Small intestine (tissue), 7 donors: ENCODE data around the gene YWHAG. TPM values are rescaled to one million over a fixed set of nuclear protein-coding genes. Genes with fewer than 3 reads are reported as not detected.

ENCODE experiments used
- DNase-seq, 2 donors: peaks; one replicate each; pipeline versions ENCODE4 v3.0.0 to v3.0.0-alpha.2; 2013
- FAIRE-seq: peaks from 2 replicates; lab custom pipeline; 2012; peaks lifted over from hg19 to GRCh38; lab: Jason Lieb, UNC
- H3K27ac ChIP-seq, 3 donors: one replicate each; pipeline ENCODE4 v1.5.1; 2013; ENCODE audit warnings: low read length in 2 of 3, mild to moderate bottlenecking in 2 of 3, control low read depth in 1 of 3, inconsistent platforms in 1 of 3, low read depth in 1 of 3, moderate library complexity in 1 of 3
- H3K27me3 ChIP-seq, 3 donors: one replicate each; pipeline ENCODE4 v1.6.1; 2013; ENCODE audit warnings: low read length in 3 of 3, inconsistent platforms in 1 of 3; ENCODE audit not compliant: control insufficient read depth in 3 of 3, insufficient read depth in 3 of 3
- H3K36me3 ChIP-seq, 3 donors: one replicate each; pipeline ENCODE4 v1.6.1; 2013; ENCODE audit warnings: low read length in 3 of 3, inconsistent platforms in 1 of 3, low read depth in 1 of 3, mild to moderate bottlenecking in 1 of 3, moderate library complexity in 1 of 3; ENCODE audit not compliant: control insufficient read depth in 3 of 3, insufficient read depth in 2 of 3
- H3K4me1 ChIP-seq, 3 donors: one replicate each; pipeline ENCODE4 v1.6.1; 2013; ENCODE audit warnings: low read length in 2 of 3, inconsistent platforms in 1 of 3, low read depth in 1 of 3, mild to moderate bottlenecking in 1 of 3, moderate library complexity in 1 of 3; ENCODE audit not compliant: control insufficient read depth in 3 of 3, insufficient read depth in 2 of 3
- H3K4me3 ChIP-seq, 3 donors: one replicate each; pipeline ENCODE4 v1.5.1; 2013; ENCODE audit warnings: low read length in 3 of 3, control low read depth in 1 of 3, inconsistent platforms in 1 of 3, low read depth in 1 of 3, mild to moderate bottlenecking in 1 of 3, moderate library complexity in 1 of 3
- H3K9me3 ChIP-seq, 2 donors: one replicate each; pipeline ENCODE4 v1.6.1; 2013; ENCODE audit warnings: low read depth in 1 of 2, low read length in 1 of 2; ENCODE audit not compliant: control insufficient read depth in 2 of 2, insufficient read depth in 1 of 2
- WGBS, 3 donors: extraction: QIAGEN DNeasy Blood & Tissue Kit; methylation state at CpG; one replicate each; pipeline ENCODE4 v1.1.7; 2013; 5-methylcytosine and 5-hydroxymethylcytosine counted together
- polyA plus RNA-seq, 4 donors: library from polyadenylated mRNA; stranded (reverse) in 3 of 4; unstranded in 1 of 4; fragments of 200-250 nt in 3 of 4; fragments of 120-200 nt in 1 of 4; gene quantifications; one replicate each; pipeline versions ENCODE4 v1.2.1 to v1.2.3, GENCODE V29; 2013
- donor health status: healthy with polysubstance abuse.
- donor health status: control.
- donor health status: control.
- donor health status: Bipolar disorder and iron deficiency.
- donor health status: healthy.

Gene YWHAG
- polyA plus RNA-seq, 4 donors: 47.4 to 80.1 (median 54.5) TPM

DNA sequence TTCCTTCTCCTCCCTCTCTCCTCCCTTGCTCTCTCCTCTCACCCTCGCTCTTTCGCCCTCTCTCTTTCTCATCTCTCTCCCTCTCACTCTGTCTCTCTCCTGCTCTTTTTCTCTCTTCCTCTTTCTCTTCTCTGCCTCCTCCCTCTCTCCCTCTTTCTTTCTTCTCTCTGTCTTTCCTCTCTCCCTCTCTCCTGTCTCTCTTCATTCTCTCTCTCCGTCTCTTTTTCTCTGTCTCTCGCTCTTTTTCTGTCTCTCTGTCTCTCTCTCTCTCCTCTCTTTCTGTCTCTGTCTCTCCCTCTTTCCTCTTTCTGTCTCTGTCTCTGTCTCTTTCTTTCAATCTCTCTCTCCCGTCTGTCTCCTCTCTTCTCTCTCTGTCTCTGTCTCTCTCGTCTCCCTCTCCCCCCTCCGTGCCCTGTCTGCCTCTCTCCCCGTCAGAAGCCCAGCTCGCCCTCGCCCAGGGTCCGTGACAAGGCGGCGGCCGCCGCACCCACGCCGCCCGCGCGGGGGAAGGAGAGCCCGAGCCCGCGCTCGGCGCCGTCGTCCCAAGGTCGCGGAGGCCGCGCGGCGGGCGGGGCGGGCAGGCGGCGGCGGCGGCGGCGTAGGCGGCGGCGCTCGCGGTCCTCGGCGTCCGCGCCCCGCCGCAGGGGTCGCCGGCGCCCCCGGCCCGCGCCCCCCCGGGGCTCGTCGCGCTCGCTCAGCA, 77.6 kb downstream of the YWHAG start:
- Histone ChIP-seq H3K27ac (no peak overlapping the region), H3K4me3 (peak overlapping the region in 2 of 3 donors; percentile 18 to 58), H3K9me3 (peaks cover 0 to 4% of the 10 kb centered on the region in 2 donors), H3K27me3 (peaks cover 5 to 78% (median 9%) of the 10 kb centered on the region in 3 donors), H3K4me1 (peaks cover 0 to 5% (median 0%) of the 10 kb centered on the region in 3 donors), H3K36me3 (no peaks in the 10 kb centered on the region)
- DNase-seq (peak in 1 of 2 donors; percentile 43), FAIRE-seq (no peak)
- WGBS, 3 donors: 2 to 6% (median 3%) methylated on average over 30 to 63 of the region's 63 CpGs

- Histone ChIP-seq H3K9me3 (peaks cover 0 to 4% of the 10 kb centered on the region in 2 donors), H3K4me3 (no peak overlapping the region), H3K27me3 (peaks cover 5 to 73% (median 5%) of the 10 kb centered on the region in 3 donors), H3K36me3 (no peaks in the 10 kb centered on the region), H3K4me1 (peaks cover 0 to 5% (median 0%) of the 10 kb centered on the region in 3 donors), H3K27ac (no peak overlapping the region)
- FAIRE-seq (no peak), DNase-seq (no peak)
- 8 to 32% (median 21%) methylated on average over 10 to 25 of the region's 25 CpGs for WGBS, 3 donors
These were observed 78.4 kb downstream of the YWHAG start for GRCh38 chr7:76280408-76280807.

DNA sequence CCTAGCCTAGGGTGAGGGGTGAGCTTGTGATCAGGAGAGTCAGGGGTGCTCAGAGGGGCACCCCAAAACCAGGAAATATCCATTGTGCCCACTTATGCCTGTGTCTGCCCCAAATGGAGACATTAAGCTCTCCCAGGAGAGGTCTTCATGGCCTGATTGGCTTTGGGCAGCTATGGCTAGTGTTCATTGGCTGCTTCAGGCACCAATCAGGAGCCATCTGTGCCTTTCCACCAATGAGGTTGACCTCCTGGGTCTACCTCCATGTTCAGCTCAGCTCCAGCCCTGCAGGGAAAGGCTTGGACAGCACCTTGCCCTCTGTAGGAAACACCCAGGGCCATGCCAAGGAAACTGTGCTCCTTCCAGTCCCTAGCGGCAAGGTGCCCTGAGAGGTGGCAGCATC, 80.3 kb downstream of the YWHAG start:
- FAIRE-seq (no peak), DNase-seq (no peak)
- no peak overlapping the region for H3K27ac ChIP-seq
- 87 to 93% (median 89%) methylated on average over 1 of the region's 1 CpG for WGBS, 3 donors
- H3K36me3 ChIP-seq: no peaks in the 10 kb centered on the region
- H3K4me1 ChIP-seq: peaks cover 0 to 5% (median 0%) of the 10 kb centered on the region in 3 donors
- peaks cover 0 to 4% of the 10 kb centered on the region in 2 donors for H3K9me3 ChIP-seq
- H3K4me3 ChIP-seq: no peak overlapping the region
- H3K27me3 ChIP-seq: peaks cover 0 to 67% (median 5%) of the 10 kb centered on the region in 3 donors

Other genes with a start within 250 kb of the YWHAG start
- gene SRRM3, start 157.1 kb downstream of the YWHAG start, polyA plus RNA-seq: 1 to 10 TPM in 2 of 4 donors, under 1 TPM in 1, not detected in 1; 0.93 to 2.8 (median 1.6) TPM
- 100 to 1,000 TPM in 2 of 4 donors, 10 to 100 TPM in 2; 68.3 to 253 (median 111) TPM for gene HSPB1, start 56.3 kb downstream of the YWHAG start, polyA plus RNA-seq
- gene SSC4D, start 50.7 kb upstream of the YWHAG start, polyA plus RNA-seq: under 1 TPM in 2 of 4 donors, not detected in 2; 0.58 to 0.72 TPM
- gene ZP3, start 66.0 kb upstream of the YWHAG start, polyA plus RNA-seq: 1 to 10 TPM; 1.4 to 3.7 (median 3.3) TPM
- 10 to 100 TPM; 16.0 to 41.2 (median 30.9) TPM for gene DTX2, start 102.7 kb upstream of the YWHAG start, polyA plus RNA-seq
- 1 to 10 TPM in 1 of 4 donors, under 1 TPM in 2, not detected in 1; 0.18 to 2.2 (median 0.34) TPM for gene UPK3B, start 151.6 kb upstream of the YWHAG start, polyA plus RNA-seq
- gene SPDYE16, start 184.3 kb upstream of the YWHAG start, polyA plus RNA-seq: under 1 TPM in 2 of 4 donors, not detected in 2; 0.10 to 0.97 TPM